GM19239 (cell line): ENCODE results near the gene BLOC1S4.
"Not testable (repeated sequence)": the region's sequence is repeated elsewhere in the genome, so short reads cannot be mapped to it uniquely, and the experiment has no call there.

Experiments used
- DNase-seq: peaks from one replicate; pipeline ENCODE4 v3.0.0; 2011; ENCODE audit warnings: low spot score; ENCODE audit not compliant: insufficient read length
- FAIRE-seq: peaks from 2 replicates; lab custom pipeline; 2011; peaks lifted over from hg19 to GRCh38; lab: Jason Lieb, UNC

The BLOC1S4 gene

DNA sequence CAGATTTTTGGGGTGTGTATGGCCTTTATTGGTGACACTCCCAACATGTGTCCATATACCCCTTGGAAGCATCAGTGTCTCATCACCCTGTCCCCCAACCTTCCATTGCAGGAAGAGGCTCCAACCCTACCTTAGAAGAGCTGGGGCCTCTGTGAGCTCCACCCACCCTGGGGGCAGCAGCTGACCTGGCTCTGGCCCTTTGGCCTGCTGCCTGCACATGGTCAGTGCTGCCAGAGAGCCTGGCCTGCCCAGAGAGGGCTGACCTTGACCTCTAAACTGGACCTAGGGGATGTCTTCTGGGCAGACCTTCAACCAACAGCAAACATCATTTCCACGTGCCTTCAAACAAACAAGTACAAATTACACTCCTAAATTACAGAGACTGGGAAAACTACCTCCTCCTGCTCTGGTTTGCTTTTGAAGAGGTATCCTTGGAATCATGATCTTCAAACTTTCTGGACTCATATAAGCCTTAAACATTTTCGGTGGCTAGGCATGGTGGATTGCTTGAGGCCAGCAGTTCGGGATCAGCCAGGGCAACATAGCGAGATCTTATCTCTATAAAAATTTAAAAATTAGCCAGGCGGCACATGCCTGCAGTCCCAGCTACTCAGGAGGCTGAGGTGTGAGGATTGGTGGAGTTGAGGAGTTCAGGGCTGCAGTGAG, 39.2 kb downstream of the BLOC1S4 start:
- FAIRE-seq (no peak), DNase-seq (no peak)

DNA sequence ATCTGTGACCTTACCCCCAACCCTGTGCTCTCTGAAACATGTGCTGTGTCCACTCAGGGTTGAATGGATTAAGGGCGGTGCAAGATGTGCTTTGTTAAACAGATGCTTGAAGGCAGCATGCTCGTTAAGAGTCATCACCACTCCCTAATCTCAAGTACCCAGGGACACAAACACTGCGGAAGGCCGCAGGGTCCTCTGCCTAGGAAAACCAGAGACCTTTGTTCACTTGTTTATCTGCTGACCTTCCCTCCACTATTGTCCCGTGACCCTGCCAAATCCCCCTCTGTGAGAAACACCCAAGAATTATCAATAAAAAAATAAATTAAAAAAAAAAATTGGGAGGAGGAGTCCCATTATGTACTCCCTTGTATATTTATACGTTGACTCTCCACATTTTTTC, 40.4 kb downstream of the BLOC1S4 start:
- DNase-seq, FAIRE-seq: not testable (repeated sequence)

DNA sequence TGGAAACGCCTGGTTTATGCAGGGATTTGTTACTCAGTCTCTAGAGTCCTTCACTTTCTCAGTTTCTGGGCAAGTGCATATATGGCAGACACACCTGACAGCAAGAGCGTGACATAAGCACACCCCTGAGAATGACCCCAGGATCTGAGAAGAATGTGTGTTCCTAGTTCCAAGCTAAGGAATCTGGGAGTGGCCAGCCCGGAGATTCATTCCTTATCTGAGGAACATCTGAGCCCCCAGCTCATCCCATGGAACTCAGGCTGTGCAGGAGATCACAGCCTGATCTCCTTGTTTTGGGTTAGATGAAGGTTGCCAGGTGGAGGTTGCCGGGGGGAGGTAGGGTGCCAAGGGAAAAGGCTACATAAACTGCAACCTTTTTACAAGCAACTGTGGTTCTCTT, 42.8 kb downstream of the BLOC1S4 start:
- DNase-seq, result no peak
- FAIRE-seq, result no peak

DNA sequence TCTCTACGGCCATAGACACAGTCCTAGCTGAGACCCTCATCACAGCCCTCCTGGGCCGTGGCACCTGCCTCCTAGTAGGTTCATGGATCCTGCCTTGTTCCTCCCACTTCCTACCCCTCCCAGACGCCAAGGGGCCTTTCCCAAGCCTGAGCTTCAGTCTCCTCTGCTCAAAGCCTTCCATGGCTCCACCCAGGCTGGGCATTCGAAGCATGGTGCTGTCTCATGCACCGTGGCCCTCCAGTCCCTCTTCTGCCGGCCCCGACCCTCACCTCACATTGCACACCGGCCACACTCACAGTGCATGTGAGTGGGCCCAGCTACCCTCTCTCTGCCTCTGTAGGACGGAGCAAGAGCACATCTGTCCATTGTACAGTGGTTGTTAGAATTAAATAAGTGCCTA, 44.9 kb downstream of the BLOC1S4 start:
- DNase-seq, result no peak
- FAIRE-seq, result no peak

- no peak for DNase-seq
- no peak for FAIRE-seq
Measured at GRCh38 chr4:6761649-6762615, 46.0 kb downstream of the BLOC1S4 start.

DNA sequence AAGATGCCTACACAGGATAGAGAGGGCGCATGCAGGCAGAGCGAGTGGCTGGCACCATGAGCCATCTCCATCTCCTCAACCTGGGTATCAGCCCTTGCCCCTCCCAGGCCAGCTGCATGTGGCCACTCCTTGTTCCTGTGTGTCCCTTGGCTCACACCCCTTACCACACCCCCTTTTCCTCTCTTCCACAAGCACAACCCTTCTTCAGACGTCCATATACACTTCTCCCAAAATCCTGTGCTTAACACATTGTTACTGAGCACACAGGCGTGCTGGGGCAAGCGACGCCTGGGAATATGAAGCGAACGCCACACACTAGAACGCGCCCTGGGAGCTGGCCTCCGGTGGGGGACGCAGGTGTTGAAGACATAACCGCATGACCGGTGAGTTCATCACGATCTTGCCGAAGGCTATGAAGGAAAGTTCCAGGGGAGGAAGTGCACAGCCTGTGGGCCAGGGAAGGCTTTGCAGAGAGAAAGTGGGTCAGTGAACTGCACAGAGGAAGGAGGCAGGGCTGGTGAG, 47.4 kb downstream of the BLOC1S4 start:
- DNase-seq (no peak), FAIRE-seq (no peak)

DNA sequence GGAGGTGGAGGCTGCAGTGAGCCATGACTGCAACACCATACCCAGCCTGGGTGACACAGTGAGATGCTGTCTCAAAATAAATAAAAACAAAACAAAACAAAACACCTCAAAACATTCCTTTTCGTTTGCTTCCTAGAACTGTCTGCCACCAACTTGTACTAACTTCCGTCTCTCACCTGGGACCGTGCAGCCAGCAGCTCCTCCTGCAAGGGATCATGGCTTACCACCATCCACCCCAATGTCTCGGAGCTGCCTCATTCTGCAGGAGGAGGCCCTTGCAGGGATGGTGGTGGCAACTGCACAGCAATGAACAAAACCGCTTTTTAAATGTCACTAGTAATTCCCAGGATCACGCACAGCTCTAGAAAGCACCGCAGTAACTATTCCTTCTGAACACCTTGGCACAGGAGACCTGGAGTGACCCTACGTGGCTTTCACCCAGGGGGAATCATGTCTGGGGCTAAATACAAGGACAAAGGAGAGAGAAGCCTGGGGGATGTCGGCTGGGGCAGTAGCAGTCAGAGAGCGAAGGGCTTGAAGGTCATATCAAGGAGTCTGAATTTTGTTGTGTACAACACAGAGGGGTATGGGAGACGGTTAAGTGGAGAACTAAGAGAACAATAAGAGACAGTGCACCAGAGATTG, 49.1 kb downstream of the BLOC1S4 start:
- no peak for DNase-seq
- no peak for FAIRE-seq

- no peak for FAIRE-seq
- no peak for DNase-seq
Measured at GRCh38 chr4:6765703-6766102, 49.7 kb downstream of the BLOC1S4 start.
